ENCODE measurements around the gene CXXC5. TPM values are rescaled to one million over a fixed set of nuclear protein-coding genes. Genes with fewer than 3 reads are reported as not detected.

The CXXC5 gene
- total RNA-seq, 2 experiments from 2014 or later, result 26.7 to 113 TPM

GRCh38 chr5:139696894-139697658, 48.9 kb downstream of the CXXC5 start:
- H4K20me1 ChIP-seq (ENCODE audit: insufficient read depth, low read length), result no peaks in the 10 kb centered on the region
- H3K36me3 ChIP-seq (ENCODE audit: insufficient read depth, low read length), result no peaks in the 10 kb centered on the region
- H3K9me2 ChIP-seq (ENCODE audit: insufficient read depth, low read length), result no peaks in the 10 kb centered on the region
- no peak overlapping the region for H3K4me3 ChIP-seq (ENCODE audit: low read depth, low read length, poor library complexity, severe bottlenecking)
- H3K4me2 ChIP-seq (ENCODE audit: low read length), result no peak overlapping the region
- DNase-seq (ENCODE audit: low spot score), result no peak
- intact Hi-C loops (cut with micrococcal nuclease; ENCODE audit: unreplicated experiment), result no loop called here
- H3K9me3 ChIP-seq (ENCODE audit: low read length), result no peaks in the 10 kb centered on the region
- H3K27ac ChIP-seq (ENCODE audit: low read depth, low read length, poor library complexity, severe bottlenecking), result no peak overlapping the region
- no peaks in the 10 kb centered on the region for H3K79me2 ChIP-seq (ENCODE audit: insufficient read depth, low read depth, low read length)
- no peak for TF ChIP-seq CTCF (conservative IDR thresholded peaks at IDR 0.05; ENCODE audit: low read length)
- no peak for TF ChIP-seq EZH2phosphoT487 (IDR thresholded peaks at IDR 0.05; ENCODE audit: borderline replicate concordance, low read depth, low read length)
- POLR2A ChIA-PET, result no interaction called here
- BruUV-seq (replicated peaks), result no TSS peak
- H2AFZ ChIP-seq (ENCODE audit: low read length), result no peak overlapping the region
- CTCF ChIA-PET (ENCODE audit: unreplicated experiment), result no interaction called here
- peaks cover 27% of the 10 kb centered on the region for H3K4me1 ChIP-seq (ENCODE audit: insufficient read depth, low read length, poor library complexity, severe bottlenecking)

- H3K27ac ChIP-seq (ENCODE audit: low read depth, low read length, poor library complexity, severe bottlenecking), result no peak overlapping the region
- no peaks in the 10 kb centered on the region for H3K36me3 ChIP-seq (ENCODE audit: insufficient read depth, low read length)
- POLR2A ChIA-PET, result interaction anchor here (0.5 to 1.1 kb wide), 3 partner anchors 63 to 133 kb away, joined by 3 read pairs; no protein-coding TSS in a partner anchor
- intact Hi-C loops (cut with micrococcal nuclease; ENCODE audit: unreplicated experiment), result no loop called here
- CTCF ChIA-PET (ENCODE audit: unreplicated experiment), result interaction anchor here (0.7 kb wide), 1 partner anchor 9 kb away, joined by 3 read pairs; no protein-coding TSS in a partner anchor
- H3K79me2 ChIP-seq (ENCODE audit: insufficient read depth, low read depth, low read length), result no peaks in the 10 kb centered on the region
- H2AFZ ChIP-seq (ENCODE audit: low read length), result no peak overlapping the region
- no peaks in the 10 kb centered on the region for H4K20me1 ChIP-seq (ENCODE audit: insufficient read depth, low read length)
- H3K9me2 ChIP-seq (ENCODE audit: insufficient read depth, low read length), result no peaks in the 10 kb centered on the region
- TF ChIP-seq CTCF (conservative IDR thresholded peaks at IDR 0.05; ENCODE audit: low read length) (no peak), EZH2phosphoT487 (IDR thresholded peaks at IDR 0.05; ENCODE audit: borderline replicate concordance, low read depth, low read length) (no peak)
- peak overlapping the region; percentile 52; the same call in 1 of the 2 replicates for H3K4me2 ChIP-seq (ENCODE audit: low read length)
- no TSS peak for BruUV-seq (replicated peaks)
- H3K9me3 ChIP-seq (ENCODE audit: low read length), result no peaks in the 10 kb centered on the region
- peaks cover 27% of the 10 kb centered on the region for H3K4me1 ChIP-seq (ENCODE audit: insufficient read depth, low read length, poor library complexity, severe bottlenecking)
- no peak overlapping the region for H3K4me3 ChIP-seq (ENCODE audit: low read depth, low read length, poor library complexity, severe bottlenecking)
- peak; percentile 52 for DNase-seq (ENCODE audit: low spot score)
Measured at GRCh38 chr5:139698490-139699146, 50.5 kb downstream of the CXXC5 start.
